Stimulated activated CD4-positive, alpha-beta T cell treated with anti-CD3 and anti-CD28 coated beads, Interleukin-15, amount 100 ng/mL, for 1 hour (primary cell): ENCODE data around the gene SKIC2.
"Not testable (repeated sequence)": the region's sequence is repeated elsewhere in the genome, so short reads cannot be mapped to it uniquely, and the experiment has no call there.

Source experiments
- DNase-seq, 2 donors: peaks; one replicate each; pipeline ENCODE4 v3.0.0-alpha.2; 2020; ENCODE audit warnings: low read depth in 1 of 2, low spot score in 1 of 2

The SKIC2 gene

DNA sequence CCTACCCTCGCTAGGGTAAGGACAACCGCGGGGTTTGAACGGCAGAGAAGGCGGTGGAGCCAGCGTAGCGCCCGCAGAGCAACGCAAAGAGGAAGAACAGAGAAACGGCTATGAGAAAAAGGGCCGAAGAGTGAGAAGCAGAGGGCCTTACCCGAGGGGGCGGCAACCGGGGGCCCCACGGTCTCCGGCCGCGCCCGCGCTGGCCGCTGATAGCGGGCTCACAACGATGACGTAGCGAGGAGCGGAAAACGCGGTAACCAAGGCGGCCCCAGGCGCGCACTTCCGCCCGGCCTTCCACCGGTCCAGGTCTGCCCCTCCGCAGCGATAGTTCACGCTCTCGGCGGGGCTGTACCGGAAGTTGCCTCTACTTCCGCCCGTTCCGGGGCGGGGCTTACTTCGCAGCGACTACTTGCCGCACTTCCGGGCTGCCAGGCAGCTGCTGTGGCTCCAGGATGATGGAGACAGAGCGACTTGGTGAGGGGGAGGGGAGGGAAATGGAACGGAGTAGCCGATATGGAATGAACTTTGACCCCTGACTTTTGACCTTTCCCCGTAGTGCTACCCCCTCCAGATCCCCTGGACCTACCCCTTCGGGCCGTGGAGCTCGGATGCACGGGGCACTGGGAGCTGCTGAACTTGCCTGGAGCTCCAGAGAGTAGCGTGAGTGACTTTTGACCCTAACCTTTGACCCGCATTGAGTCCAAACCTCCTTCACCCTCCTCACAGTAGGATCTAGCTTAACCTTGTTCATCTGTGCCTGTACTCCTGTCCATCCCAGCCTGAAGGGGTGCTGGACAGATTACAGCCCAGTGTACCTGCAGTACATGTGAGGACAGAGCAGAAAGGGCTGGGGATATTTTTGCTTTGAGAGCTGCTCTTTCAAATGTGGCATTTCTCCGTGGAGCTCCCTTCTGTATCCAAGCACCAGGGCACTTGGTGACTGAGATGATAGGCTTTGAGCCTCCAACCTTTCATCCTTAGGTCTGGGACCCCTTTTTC is at the start of gene SKIC2, which contains the start of gene NELFE:
TSS of gene SKIC2 (plus strand) at position 435 of the 999 bp plus-strand sequence. CDS start at position 453, 18 bp downstream.
TSS of gene NELFE (minus strand) at position 231 of the 999 bp plus-strand sequence. CDS start 525 bp downstream, outside the sequence.
- DNase-seq: peak; percentile 96 to 98

GRCh38 chr6:31909298-31909697 is 49.7 kb upstream of the SKIC2 start:
- not testable (repeated sequence) for DNase-seq

GRCh38 chr6:31911826-31912585 is 47.0 kb upstream of the SKIC2 start:
- DNase-seq: no peak

DNA sequence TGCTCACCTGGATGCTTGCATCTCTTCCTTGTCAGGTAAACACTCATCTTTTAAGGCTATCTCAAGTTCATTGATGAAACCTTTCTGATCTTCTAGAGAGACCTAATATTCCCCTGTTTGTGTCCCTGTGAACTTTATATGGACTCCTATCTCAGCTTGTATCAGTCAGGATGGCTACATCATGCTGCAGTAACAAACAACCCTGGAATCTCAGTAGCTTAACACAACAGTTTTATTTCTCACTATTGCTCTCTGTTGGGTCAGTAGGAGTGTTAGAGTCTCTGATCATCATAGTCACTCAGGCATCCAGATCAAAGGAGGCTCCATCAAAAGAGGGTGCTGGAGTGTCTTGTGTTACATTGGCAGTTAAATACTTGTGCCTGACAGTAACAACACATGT is 43.6 kb upstream of the SKIC2 start:
- no peak for DNase-seq

GRCh38 chr6:31915756-31916155 is 43.2 kb upstream of the SKIC2 start:
- no peak for DNase-seq

- no peak for DNase-seq
These were observed 40.8 kb upstream of the SKIC2 start for GRCh38 chr6:31918069-31918720.

DNA sequence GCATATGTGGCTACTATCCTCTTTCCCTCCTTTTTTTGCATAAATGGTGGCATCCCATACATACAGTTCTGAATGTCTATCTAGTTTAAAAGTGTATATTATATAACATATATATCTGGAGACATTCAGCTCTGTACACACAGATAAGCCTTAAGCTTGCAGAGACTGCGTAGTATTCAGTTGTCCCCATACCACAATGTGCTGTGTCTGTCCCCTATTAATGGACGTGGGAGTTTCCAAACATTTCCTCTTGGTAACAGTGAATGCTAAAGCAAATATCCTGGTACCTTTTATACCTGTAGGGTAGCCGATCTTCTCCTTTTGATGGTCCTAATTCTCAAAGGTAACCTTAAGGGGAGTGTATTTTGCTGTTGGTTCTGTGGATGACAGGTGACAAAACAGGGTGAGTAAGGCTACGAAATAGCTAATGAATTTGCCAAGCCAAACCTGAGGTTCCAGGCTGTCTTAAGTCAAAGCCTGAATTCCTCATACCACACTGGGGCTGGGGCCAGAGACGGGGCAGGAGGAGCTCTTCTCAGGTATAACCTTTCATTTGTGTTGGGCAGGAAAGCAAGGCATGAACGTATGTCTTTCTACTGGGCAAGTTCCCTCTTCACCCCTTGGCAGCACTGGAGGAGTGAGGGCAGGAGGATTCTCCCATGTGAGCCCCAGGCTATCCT is 39.2 kb upstream of the SKIC2 start:
- DNase-seq: no peak

GRCh38 chr6:31920811-31921210 is 38.2 kb upstream of the SKIC2 start:
- no peak for DNase-seq

GRCh38 chr6:31922942-31923341 is 36.0 kb upstream of the SKIC2 start:
- DNase-seq: no peak

- DNase-seq: no peak
These were observed 31.6 kb upstream of the SKIC2 start, which contains the start of gene C2 for GRCh38 chr6:31927242-31927862. TSS of gene C2 (plus strand) at chr6:31927717. CDS start at chr6:31927753, 36 bp downstream.

DNA sequence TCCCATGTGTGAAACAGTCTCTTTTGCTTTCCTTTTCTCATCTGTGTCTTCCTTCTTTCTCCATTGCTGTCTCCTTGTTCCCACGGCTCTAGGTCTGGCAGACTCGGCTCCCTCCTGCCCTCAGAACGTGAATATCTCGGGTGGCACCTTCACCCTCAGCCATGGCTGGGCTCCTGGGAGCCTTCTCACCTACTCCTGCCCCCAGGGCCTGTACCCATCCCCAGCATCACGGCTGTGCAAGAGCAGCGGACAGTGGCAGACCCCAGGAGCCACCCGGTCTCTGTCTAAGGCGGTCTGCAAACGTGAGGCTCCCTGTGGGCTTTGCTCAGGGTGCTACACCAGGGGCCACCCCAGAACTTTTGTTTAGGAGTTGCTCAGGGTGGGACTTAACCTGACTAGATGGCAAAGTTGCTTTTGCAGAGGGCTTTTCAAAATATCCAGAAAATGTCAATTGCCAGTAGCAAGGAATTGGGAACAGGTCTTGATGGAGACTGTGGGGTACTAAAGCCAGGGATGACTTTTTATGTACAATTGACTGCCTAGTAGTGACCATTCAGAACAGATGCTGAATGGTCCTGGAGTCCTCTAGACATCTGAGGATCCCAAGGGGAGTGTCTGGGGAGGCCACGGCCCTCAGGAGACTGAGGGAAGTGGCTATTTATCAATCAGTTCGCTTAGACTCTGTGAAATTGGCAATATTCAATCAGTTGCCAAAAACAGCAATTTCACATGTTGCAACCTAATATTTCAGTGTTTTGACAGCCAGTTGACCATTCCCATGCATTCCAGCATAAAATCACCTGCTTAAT is 30.9 kb upstream of the SKIC2 start:
- DNase-seq: no peak

GRCh38 chr6:31928672-31928939 is 30.4 kb upstream of the SKIC2 start:
- DNase-seq: no peak

- DNase-seq: no peak
These were observed 28.0 kb upstream of the SKIC2 start for GRCh38 chr6:31930962-31931361.

DNA sequence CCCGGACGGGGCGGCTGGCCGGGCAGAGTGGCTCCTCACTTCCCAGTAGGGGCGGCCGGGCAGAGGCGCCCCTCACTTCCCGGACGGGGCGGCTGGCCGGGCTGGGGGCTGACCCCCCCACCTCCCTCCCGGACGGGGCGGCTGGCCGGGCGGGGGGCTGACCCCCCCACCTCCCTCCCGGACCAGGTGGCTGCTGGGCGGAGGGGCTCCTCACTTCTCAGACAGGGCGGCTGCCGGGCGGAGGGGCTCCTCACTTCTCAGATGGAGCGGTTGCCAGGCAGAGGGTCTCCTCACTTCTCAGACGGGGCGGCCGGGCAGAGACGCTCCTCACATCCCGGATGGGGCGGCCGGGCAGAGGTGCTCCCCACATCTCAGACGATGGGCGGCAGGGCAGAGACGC is 26.8 kb upstream of the SKIC2 start:
- not testable (repeated sequence) for DNase-seq

GRCh38 chr6:31933537-31933936 is 25.4 kb upstream of the SKIC2 start:
- no peak for DNase-seq

GRCh38 chr6:31935021-31935420 is 24.0 kb upstream of the SKIC2 start:
- no peak for DNase-seq

DNA sequence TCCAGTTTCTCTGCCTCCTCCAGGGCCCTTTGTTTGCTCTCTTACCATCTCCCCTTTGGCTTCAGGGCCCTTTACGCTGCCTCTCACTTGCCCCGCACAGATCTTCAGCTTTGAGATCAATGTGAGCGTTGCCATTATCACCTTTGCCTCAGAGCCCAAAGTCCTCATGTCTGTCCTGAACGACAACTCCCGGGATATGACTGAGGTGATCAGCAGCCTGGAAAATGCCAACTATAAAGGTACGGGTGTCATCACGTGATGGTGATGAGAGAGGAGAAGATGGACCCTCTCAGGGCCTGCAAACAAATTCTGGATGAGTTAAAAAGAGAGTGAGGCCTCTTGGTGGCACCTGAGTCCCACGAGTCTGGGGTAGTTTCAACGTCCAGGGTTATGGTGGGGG is 23.2 kb upstream of the SKIC2 start:
- DNase-seq: no peak

GRCh38 chr6:31940256-31940664 is 18.7 kb upstream of the SKIC2 start:
- no peak for DNase-seq

- no peak for DNase-seq
These were observed 15.2 kb upstream of the SKIC2 start for GRCh38 chr6:31943742-31944141.

GRCh38 chr6:31945154-31945506 is 13.8 kb upstream of the SKIC2 start:
- no peak for DNase-seq
